IMR-90 (cell line): Measurements from ENCODE around the gene FAM120A. TPM values are rescaled to one million over a fixed set of nuclear protein-coding genes. Genes with fewer than 3 reads are reported as not detected.

ENCODE experiments used
- ATAC-seq: fragments of 200-7000 bp; cut with Tn5 transposase; 2 replicates; pipeline ENCODE4 v1.9.1; 2020; ENCODE audit warnings: low read depth, mild to moderate bottlenecking, moderate library complexity
- BruUV-seq: library from RNA; stranded (reverse); fragments of 400-500 nt; replicated peaks from 2 replicates; lab custom pipeline; 2021; lab: Mats Ljungman, UMichigan
- CTCF ChIA-PET: fragments of 300-600 bp; formaldehyde crosslinking; extraction: SDS; loops from one replicate; lab custom pipeline; 2021; ENCODE audit warnings: antibody characterized with exemption; lab: Yijun Ruan, JAX
- POLR2A ChIA-PET: fragments of 300-600 bp; sonication (Branson Sonifier 250); formaldehyde crosslinking; loops from one replicate; lab custom pipeline; 2022; ENCODE audit warnings: antibody characterized with exemption; ENCODE audit not compliant: unreplicated experiment; lab: Charles Lee
- DNase-seq: peaks from one replicate; pipeline ENCODE4 v3.0.0; 2013
- H2AFZ ChIP-seq: replicated peaks from 2 replicates; pipeline ENCODE3; 2013; ENCODE audit warnings: low read length, mild to moderate bottlenecking; ENCODE audit not compliant: poor library complexity
- H2AK5ac ChIP-seq: 2 replicates; pipeline ENCODE4 v1.6.1; 2013; ENCODE audit warnings: low read depth, low read length, inconsistent platforms
- H2AK9ac ChIP-seq: replicated peaks from 2 replicates; pipeline ENCODE3; 2013; ENCODE audit warnings: mild to moderate bottlenecking, low read depth, low read length, moderate library complexity; ENCODE audit not compliant: poor library complexity
- H2BK120ac ChIP-seq: 2 replicates; pipeline ENCODE4 v1.6.1; 2013; ENCODE audit warnings: low read depth, low read length, inconsistent platforms
- H2BK15ac ChIP-seq: 3 replicates; pipeline ENCODE4 v1.6.1; 2013; ENCODE audit warnings: low read depth, low read length, inconsistent platforms
- H2BK20ac ChIP-seq: 2 replicates; pipeline ENCODE4 v1.6.1; 2013; ENCODE audit warnings: low read depth, mild to moderate bottlenecking, inconsistent platforms, low read length, moderate library complexity
- H2BK5ac ChIP-seq: 2 replicates; pipeline ENCODE4 v1.6.1; 2013; ENCODE audit warnings: mild to moderate bottlenecking, low read depth, low read length, inconsistent platforms; ENCODE audit not compliant: poor library complexity, severe bottlenecking
- H3K14ac ChIP-seq: replicated peaks from 2 replicates; pipeline ENCODE4 v1.6.1; 2013; ENCODE audit warnings: low read depth, low read length, inconsistent platforms
- H3K18ac ChIP-seq: 2 replicates; pipeline ENCODE4 v1.6.1; 2013; ENCODE audit warnings: low read depth, low read length, control low read depth
- H3K23ac ChIP-seq: 2 replicates; pipeline ENCODE4 v1.6.1; 2013; ENCODE audit warnings: low read depth, low read length, inconsistent platforms
- H3K27ac ChIP-seq: 2 replicates; pipeline ENCODE4 v1.5.1; 2013; ENCODE audit warnings: mild to moderate bottlenecking, control low read depth, low read length; ENCODE audit not compliant: insufficient read depth
- H3K27me3 ChIP-seq: 2 replicates; pipeline ENCODE4 v1.6.1; 2013; ENCODE audit warnings: low read length; ENCODE audit not compliant: control insufficient read depth, insufficient read depth
- H3K36me3 ChIP-seq: 2 replicates; pipeline ENCODE4 v1.6.1; 2013; ENCODE audit warnings: low read length, mixed read lengths; ENCODE audit not compliant: control insufficient read depth, insufficient read depth
- H3K4ac ChIP-seq: 2 replicates; pipeline ENCODE4 v1.6.1; 2013; ENCODE audit warnings: low read depth, low read length, inconsistent platforms
- H3K4me1 ChIP-seq: 2 replicates; pipeline ENCODE4 v1.6.1; 2013; ENCODE audit warnings: low read length, mixed read lengths; ENCODE audit not compliant: control insufficient read depth, insufficient read depth
- H3K4me2 ChIP-seq: 2 replicates; pipeline ENCODE4 v1.6.1; 2013; ENCODE audit warnings: low read depth, mild to moderate bottlenecking, control low read depth, low read length, moderate library complexity
- H3K4me3 ChIP-seq: 2 replicates; pipeline ENCODE4 v1.5.1; 2013; ENCODE audit warnings: low read depth, mild to moderate bottlenecking, control low read depth, low read length, moderate library complexity; ENCODE audit not compliant: insufficient read depth
- H3K56ac ChIP-seq: 2 replicates; pipeline ENCODE4 v1.6.1; 2013; ENCODE audit warnings: low read length, inconsistent platforms; ENCODE audit not compliant: insufficient read depth; ENCODE audit errors: extremely low read depth
- H3K79me1 ChIP-seq, 2 experiments: 2 replicates each; pipeline ENCODE4 v1.6.1; 2013; ENCODE audit warnings: low read length in 2 of 2, inconsistent platforms in 1 of 2, low read depth in 1 of 2
- H3K9ac ChIP-seq: 2 replicates; pipeline ENCODE4 v1.6.1; 2013; ENCODE audit warnings: low read depth, low read length, control low read depth
- H3K9me1 ChIP-seq: 2 replicates; pipeline ENCODE4 v1.6.1; 2013; ENCODE audit warnings: low read length, inconsistent platforms; ENCODE audit not compliant: insufficient read depth
- H3K9me3 ChIP-seq: 2 replicates; pipeline ENCODE4 v1.6.1; 2013; ENCODE audit warnings: low read length; ENCODE audit not compliant: control insufficient read depth, insufficient read depth
- H4K20me1 ChIP-seq: 2 replicates; pipeline ENCODE4 v1.6.1; 2013; ENCODE audit warnings: low read length, inconsistent platforms; ENCODE audit not compliant: insufficient read depth
- H4K5ac ChIP-seq: 2 replicates; pipeline ENCODE4 v1.6.1; 2013; ENCODE audit warnings: mild to moderate bottlenecking, low read depth, low read length, control low read depth
- H4K8ac ChIP-seq, 2 experiments: 2 replicates each; pipeline ENCODE4 v1.6.1; 2013; ENCODE audit warnings: low read depth in 2 of 2, low read length in 2 of 2, control low read depth in 1 of 2, inconsistent platforms in 1 of 2
- H4K91ac ChIP-seq: 2 replicates; pipeline ENCODE4 v1.6.1; 2013; ENCODE audit warnings: low read depth, low read length, inconsistent platforms; ENCODE audit not compliant: insufficient read depth
- FOS ChIP-seq: fragments of 150-350 bp; IDR thresholded peaks from 2 replicates; pipeline ENCODE4 v1.6.1; 2016; ENCODE audit warnings: low read depth, low read length
- RAD21 ChIP-seq: IDR thresholded peaks from 2 replicates; pipeline ENCODE4 v1.6.1; 2012; ENCODE audit warnings: low read length, improper control_type of control experiment
- WGBS, 2 experiments: methylation state at CpG; one replicate each; pipeline versions ENCODE4 v1.1.5 to v1.1.7; 2013; ENCODE audit warnings: missing lambda C conversion rate in 2 of 2; ENCODE audit not compliant: insufficient read length in 1 of 2; ENCODE audit errors: extremely low coverage in 2 of 2; 5-methylcytosine and 5-hydroxymethylcytosine counted together
- dilution Hi-C: fragments of 300-500 bp; cut with HindIII; formaldehyde crosslinking; loops from one replicate; pipeline ENCODE4 v1.14.3; 2018; ENCODE audit warnings: low sequenced_read_pairs; ENCODE audit not compliant: unreplicated experiment
- in situ Hi-C: fragments of 300-500 bp; cut with MboI; formaldehyde crosslinking; loops from 3 replicates; pipeline ENCODE4 v1.14.3; 2019; ENCODE audit warnings: low sequenced_read_pairs, inconsistent platforms, mixed read lengths
- intact Hi-C: fragments of 100-400 bp; cut with micrococcal nuclease; formaldehyde crosslinking; loops from 2 replicates; pipeline ENCODE4 v1.10.0; 2022
- polyA plus RNA-seq, 3 experiments: library from polyadenylated mRNA; depleted of rRNA; stranded (reverse); fragments of >200 nt; gene quantifications; 2 replicates each; pipeline ENCODE4 v1.2.3, GENCODE V29; 2012; ENCODE audit warnings: low replicate concordance in 1 of 3
- total RNA-seq: library from RNA; depleted of rRNA; stranded (reverse); fragments of >200 nt; gene quantifications from 2 replicates; pipeline ENCODE4 v1.2.3, GENCODE V29; 2012

Gene FAM120A
- total and polyA plus RNA-seq, 2 of the 4 experiments (the other 2 are of a cell fraction): 61.6 to 75.1 TPM

- no TSS peak for BruUV-seq
- Histone ChIP-seq H2BK20ac (no peak overlapping the region), H4K5ac (no peak overlapping the region), H3K36me3 (peaks cover 6% of the 10 kb centered on the region), H3K79me1 (peaks cover 8 to 18% of the 10 kb centered on the region in 2 experiments; a peak in 3 of 4 replicates), H3K9me1 (no peaks in the 10 kb centered on the region), H2AK5ac (peak overlapping the region; percentile 20; the same call in 1 of the 2 replicates), H3K23ac (peak overlapping the region; percentile 86), H3K18ac (no peak overlapping the region), H3K4me2 (peak overlapping the region; percentile 92), H2BK5ac (peak overlapping the region; percentile 59), H3K4me1 (no peaks in the 10 kb centered on the region; the same call in 1 of the 2 replicates), H2AFZ (peak overlapping the region; percentile 94), H3K27me3 (no peaks in the 10 kb centered on the region), H2BK15ac (no peak overlapping the region), H4K8ac (peak overlapping the region; percentile 38 to 67; a peak in 2 of 4 replicates), H4K20me1 (peaks cover 36% of the 10 kb centered on the region), H3K9me3 (no peaks in the 10 kb centered on the region), H3K4ac (peak overlapping the region; percentile 95), H3K27ac (peak overlapping the region; percentile 98), H4K91ac (0 out of 2 replicates have a peak overlapping the region, but pooled peaks have one; percentile 45), H3K14ac (peak overlapping the region; percentile 66), H2BK120ac (no peak overlapping the region), H3K4me3 (peak overlapping the region; percentile 75), H2AK9ac (peak overlapping the region; percentile 91), H3K9ac (peak overlapping the region; percentile 99), H3K56ac (peak overlapping the region; percentile 79)
- no peak for ATAC-seq
- ChIA-PET POLR2A (no interaction called here), CTCF (interaction anchor here (2.5 kb wide), 1 partner anchor 114 kb away, joined by 12 read pairs; no protein-coding TSS in a partner anchor)
- 0% methylated on average over 4 of the region's 10 CpGs; no CpG with 5 or more reads in 1 of the 2 experiments for WGBS, 2 experiments
- dilution Hi-C loops: no loop called here
- TF ChIP-seq RAD21 (no peak), FOS (no peak)
- in situ Hi-C loops: loop anchor here (10.0 to 25.0 kb wide), 3 partner anchors 112 to 710 kb away; no protein-coding TSS in a partner anchor
- intact Hi-C loops: loop anchor here (1.0 to 10.0 kb wide), 3 partner anchors 114 to 358 kb away; partner anchors contain the start of genes CARD19 and NINJ1
- DNase-seq: no peak
These were observed 1.2 kb downstream of the FAM120A start for GRCh38 chr9:93452710-93453046.
